ENCODE results near the gene CLASP1.
"Not testable (repeated sequence)": the region's sequence is repeated elsewhere in the genome, so short reads cannot be mapped to it uniquely, and the experiment has no call there.

Gene CLASP1

DNA sequence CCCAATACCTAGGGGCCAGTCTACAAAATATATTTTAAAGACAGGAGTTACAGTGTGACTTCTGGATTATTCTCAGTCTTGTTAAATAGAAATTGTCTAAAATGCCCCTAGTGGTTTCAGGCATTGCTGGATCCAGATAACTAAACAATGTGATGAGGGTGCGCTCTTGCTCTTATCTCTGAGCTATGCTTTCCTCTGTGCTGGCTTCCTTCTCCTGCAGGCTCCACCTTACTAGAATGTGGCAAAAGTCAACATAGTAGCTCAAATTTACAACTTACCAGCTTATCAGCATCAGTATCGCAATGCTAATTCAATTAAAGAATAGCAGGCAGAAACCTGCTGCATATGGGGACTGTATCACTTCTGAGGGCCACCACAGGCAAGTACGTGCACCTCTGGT is 179.9 kb downstream of the CLASP1 start:
- no peak for DNase-seq

DNA sequence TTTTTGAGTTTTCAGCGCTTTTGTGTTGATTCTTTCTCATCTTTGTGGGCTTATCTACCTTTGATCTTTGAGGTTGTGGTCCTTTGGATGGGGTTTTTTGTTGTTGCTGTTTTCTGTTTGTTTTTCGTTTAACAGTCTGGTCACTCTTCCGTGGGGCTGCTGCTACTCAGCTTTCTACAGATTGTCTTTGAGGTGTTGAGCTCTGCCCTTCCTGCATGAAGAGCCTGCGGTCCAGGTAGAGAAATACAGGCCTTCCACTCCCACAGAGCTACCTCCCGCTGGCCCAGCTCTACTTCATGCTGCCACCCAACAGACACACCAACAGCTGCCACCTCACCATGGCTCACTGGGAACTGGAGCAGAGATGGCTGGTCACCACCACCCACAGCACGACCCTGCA is 180.3 kb downstream of the CLASP1 start:
- no peak for DNase-seq

DNA sequence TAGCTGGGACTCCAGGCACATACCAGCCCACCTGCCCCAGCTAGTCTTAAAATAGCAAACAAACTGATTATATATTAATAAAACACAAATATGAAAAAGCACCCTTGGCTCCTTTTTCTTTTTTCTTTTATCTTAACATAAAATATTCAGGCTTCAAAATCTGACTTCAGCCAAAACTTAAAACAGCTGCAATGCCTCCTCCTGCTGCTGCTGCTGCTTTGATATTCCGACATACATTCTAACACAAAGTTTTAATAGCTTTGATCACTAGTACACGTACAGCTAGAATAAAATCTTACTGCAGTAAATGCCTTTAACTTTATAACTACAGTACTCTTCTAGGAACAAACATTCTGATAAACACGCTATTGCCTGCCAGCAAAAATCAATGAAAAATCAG is 190.0 kb downstream of the CLASP1 start:
- no peak for DNase-seq

DNA sequence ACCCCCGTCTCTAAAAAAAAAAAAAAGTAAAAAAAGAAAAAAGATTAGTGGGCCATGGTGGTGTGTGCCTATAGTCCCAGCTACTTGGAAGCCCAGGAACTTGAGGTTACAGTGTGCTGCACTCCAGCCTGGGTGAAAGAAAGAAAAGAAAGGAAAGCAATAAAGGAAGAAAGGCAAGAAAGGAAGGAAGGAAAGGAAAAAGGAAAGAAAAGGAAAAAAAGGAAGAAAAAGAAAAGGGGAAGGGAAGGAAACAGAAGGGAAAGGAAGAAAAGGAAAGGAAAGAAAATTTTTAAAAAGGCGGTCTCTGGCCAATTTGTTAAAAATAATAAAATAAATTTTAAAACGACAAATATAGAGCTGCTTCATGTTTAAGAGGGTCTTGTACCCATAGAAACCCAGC is 192.9 kb downstream of the CLASP1 start:
- DNase-seq, result no peak

DNA sequence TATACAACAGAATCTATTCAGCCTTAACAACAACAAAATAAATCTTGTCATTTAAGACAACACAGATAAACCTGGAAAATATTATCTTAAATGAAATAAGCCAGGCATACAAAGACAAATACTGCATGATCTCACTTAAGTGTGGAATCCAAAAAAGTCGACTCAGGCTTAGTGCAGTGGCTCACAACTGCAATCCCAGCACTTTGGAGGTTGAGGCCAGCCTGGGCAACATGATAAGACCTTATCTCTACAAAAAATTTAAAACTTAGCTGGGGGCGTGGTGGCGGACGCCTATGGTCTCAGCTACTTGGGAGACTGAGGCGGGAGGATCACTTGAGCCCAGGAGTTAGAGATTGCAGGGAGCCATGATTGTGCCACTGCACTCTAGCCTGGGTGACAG is 193.8 kb downstream of the CLASP1 start:
- DNase-seq, result no peak

DNA sequence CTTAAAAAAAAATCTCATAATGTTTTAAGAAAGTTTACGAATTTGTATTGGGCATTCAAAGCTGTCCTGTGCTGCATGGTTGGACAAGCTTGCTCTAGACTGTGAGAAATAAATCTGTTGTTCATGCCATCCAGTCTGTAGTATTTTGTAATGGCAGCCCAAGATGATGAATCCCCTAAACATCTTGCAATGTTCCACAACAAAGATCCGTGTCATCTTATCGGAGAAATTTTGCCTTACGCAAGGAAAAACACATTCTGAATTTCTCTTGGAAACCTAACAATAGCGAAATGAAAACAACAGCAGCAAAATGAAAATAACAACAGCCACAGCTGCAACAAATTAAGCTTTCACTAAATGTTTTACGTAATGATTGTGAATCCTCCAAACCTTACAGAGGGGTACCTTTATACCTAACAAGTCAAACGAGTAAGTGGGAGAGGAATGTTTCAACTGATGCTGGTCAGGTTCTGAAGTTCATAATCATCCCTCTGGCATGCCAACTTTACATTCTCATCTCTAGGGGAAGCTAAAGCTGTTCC is 194.6 kb downstream of the CLASP1 start:
- no peak for DNase-seq

DNA sequence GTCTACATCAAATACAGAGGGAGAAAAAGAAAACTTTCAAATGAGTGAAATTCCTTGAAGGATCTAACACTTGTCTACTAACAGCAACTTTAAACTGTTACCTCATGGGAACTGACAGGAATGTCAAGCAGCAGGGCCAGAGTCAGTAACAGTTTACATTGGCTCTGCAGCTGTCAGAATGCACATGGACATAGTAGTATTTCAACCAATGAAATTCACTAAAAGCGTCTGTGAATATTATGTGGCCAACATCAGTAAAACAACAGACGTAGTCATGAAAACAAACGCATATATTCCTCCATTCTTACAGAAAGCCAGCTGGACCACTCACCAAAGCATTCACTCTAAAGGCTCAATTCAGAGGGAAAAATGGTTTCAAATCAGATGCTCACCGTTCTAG is 197.9 kb downstream of the CLASP1 start:
- no peak for DNase-seq

DNA sequence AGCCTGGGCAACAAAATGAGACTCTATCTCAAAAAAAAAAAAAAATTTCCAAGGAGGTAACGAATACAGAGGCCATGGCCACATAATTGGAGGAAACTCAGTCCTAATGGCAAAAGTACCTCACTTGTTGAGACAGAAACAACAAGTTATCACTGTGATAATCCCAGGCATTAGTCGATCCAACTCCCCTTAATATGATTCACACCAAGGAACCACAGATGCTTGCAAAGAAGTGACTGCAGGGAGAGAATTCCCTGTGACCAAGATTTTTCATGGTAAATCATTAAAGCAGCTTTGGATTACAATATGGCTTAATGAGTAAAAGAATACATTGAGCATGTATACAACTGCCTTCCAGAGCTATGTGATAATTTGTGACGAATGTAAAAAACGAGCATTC is 199.0 kb downstream of the CLASP1 start:
- no peak for DNase-seq

DNA sequence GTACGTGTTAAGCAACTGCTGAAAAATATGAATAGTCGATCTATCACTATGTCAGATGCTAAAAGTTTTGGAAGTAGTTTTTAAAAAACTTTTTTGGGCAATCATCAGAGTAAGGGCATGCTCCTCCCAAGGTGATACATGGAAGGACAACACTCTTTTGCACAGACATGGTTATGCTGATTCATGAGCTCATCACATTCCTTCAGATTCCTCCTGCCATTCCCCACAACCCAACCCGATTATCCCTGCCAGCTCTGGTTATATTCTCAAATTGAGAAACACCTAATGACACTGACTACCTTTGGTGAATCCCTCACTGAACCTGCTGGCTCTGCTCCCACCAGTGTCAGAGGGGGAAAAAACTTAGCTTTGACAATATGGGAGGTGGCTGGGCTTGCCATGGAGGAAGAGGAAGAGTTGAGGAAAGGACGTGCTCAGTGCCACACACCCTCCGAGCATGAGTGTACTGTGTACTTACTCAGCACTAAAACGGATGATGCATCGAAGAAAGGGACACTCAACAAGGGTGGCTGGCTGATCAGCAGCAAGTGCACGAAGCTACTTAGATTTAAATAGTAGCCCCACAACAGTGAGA is 202.5 kb downstream of the CLASP1 start:
- DNase-seq, result no peak

DNA sequence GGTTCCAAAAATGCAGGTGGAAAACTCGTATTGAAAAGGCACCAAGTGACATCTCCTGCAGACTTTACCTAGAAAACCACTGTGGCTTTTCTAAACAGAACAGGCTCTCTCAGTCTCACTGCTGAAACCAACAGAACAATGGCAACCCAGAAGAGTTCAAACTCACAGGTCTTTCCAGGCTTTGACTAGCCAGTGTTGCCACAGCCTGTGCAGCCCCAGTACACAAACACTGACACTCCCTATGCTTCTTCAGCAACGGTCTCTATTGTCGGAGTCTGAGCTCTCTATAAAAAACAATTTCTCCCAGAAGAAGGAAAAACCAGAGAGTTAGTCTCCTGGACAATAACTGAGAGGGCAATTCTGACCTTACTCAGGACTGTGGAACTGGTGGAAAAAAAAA is 206.4 kb downstream of the CLASP1 start:
- DNase-seq, result no peak

DNA sequence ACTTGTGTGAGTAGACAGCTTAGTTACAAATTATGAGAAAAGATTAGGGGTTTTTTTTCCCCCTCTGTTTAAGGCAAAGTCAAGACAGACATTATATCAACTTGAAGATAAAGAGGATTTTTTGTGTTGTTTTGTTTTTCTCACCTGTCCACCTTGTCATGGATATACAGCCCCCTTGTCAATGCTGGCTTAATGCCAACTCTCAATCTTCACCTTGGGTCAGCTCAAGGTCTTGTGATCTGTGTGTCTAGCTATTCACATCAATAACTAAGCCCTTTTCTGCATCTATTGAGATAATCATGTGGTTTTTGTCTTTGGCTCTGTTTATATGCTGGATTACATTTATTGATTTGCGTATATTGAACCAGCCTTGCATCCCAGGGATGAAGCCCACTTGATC is 211.0 kb downstream of the CLASP1 start:
- DNase-seq, result not testable (repeated sequence)

DNA sequence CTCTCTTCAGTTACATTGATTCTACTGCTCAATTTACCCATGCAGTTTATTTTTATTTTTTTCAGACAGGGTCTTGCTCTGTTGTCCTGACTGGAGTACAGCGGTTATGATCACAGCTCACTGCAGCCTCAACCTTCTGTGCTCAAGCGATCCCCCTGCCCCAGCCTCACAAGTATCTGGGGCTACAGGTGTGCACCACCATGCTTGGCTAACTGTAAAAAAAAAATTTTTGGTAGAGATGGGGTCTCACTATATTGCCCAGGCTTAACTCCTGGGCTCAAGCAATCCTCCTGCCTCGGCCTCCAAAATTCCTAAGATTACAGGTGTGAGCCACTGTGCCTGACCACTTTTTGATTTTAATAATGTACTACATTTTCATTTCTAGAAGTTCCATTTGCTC is 212.3 kb downstream of the CLASP1 start:
- no peak for DNase-seq

DNA sequence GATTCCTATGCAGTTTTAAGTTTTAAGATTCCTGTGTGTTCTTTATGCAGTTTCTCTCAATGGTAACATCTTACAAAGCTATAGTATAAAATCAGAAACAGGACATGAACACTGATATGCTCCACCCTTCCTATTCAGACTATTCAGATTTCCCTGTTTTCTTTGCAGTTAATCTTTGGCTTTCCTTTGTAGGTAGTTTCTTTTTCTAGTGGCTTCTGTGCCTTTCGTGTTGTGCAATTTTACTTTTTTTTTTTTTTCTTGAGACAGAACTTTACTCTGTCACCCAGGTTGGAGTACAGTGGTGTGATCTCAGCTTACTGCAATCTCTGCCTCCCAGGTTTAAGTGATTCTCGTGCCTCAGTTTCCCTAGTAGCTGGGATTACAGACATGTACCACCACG is 213.5 kb downstream of the CLASP1 start:
- no peak for DNase-seq

DNA sequence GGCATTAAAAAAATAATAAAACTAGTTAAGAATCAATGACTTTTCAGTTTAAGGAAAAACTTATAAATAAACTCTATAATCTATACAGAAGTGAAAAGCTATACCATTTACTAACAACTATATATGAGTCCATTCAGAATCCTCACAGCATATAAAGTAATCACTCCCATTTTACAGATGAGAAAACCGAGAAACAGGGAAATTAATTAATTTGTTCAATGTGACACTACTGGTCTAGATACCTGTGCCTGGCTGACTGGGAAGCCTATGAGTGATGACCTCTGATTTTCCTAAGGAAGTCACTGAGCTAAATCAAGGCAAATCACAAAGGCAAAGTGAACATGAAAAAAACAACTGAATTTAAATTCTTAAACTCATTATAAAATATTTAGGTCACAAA is 218.0 kb downstream of the CLASP1 start:
- no peak for DNase-seq

DNA sequence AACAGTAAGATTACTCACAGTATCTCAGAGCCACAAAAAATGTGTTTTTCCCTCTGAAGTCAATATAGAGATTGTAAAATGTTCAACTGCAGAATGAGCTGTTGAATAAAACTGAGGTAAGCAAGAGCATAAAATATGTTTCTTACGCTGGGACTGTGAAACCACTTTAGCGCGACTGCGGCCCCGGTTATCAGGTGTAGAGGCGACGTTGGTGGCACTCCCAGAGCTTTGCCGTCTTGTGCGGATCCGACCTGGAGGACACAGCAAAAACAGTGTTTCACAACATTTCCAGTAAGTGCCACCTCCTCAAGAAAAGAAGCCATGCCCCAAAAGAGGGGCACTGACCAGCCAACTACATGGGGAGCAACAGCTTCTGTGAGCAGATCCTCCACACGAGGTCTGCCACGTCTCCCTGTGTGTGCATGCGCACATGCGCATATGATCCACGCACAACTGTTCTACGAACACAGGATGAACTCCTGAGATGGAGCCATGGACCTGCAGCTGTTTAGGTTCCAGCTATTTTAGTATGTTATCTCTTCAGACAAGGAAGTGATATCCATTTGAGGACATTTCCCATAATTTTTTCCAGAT is 219.2 kb downstream of the CLASP1 start:
- DNase-seq, result no peak

DNA sequence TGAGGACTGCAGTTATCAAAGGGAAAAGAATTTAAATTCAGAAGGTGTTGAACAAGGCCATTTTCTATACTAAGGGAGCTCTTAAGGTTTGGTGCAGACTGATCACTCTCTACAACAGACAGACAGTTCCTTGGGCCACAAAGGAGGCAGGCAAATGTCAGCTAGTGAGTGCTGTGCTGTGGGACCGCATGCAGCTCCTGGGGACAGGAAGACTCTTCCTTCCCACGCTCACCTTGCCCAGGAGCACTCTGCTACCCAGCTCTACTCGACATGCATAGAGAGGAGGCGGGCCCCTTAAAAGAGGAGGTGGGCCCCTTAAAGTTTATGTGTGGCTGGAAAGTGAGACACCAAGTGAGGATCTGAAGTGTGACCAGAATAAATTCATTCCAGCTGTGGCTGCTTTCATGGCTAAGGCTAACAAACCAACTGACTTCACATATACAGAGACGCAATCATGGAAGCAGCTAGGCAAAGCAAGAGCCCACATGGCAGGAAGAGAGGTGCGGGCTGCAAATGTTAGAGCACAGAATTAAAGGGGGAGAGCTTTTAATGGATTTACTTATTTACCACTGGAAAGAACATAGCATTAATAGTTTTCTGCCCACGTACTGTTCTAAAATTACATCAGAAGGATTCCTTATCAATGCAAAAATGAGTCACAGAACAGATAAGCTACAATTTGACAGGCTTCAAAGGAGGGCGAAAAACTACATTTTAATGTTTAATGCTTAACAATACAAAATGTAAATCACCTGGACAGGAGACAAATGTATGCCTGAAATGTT is 220.0 kb downstream of the CLASP1 start:
- no peak for DNase-seq

DNA sequence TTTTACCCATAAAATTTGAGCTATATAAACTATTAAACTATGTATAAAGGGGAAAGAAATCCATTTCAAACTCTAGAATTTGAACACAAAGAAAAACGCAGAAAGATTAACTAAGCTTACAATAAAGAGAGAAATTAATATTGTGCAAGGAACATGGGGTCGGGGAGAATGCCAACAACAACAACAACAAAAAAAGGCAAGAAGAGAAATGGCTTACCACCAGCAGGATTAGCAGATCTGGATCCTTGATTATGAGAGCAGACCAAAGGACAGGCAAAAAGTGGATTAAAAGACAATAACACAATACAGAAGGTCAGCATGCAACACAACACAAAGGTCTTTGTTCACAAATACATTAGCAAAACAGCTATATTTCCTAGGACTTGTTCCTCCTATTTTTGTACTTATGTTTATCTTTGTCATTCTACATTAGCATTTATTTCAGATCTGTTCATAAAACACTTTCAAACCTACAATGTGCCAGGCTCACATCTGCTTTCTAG is 222.0 kb downstream of the CLASP1 start:
- DNase-seq, result no peak

DNA sequence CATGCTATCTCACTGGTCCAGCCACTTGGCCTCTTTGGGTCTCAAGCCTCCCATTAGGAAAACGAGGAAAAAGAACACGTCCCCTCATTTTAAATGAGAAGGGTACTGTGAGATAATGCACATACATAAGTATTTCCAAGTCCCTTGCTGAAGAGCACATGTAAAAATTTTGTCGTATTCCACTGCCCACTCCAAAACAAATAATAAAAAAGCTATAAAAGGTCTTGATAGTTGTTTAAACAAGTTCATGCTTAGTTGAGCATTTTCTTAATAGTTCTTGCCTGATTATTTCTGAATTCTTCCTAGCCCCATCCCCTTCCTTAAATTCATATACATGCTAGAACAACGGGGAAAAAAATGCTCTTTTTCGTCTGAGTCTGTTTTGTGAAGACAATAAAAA is 228.8 kb downstream of the CLASP1 start:
- DNase-seq, result no peak

DNA sequence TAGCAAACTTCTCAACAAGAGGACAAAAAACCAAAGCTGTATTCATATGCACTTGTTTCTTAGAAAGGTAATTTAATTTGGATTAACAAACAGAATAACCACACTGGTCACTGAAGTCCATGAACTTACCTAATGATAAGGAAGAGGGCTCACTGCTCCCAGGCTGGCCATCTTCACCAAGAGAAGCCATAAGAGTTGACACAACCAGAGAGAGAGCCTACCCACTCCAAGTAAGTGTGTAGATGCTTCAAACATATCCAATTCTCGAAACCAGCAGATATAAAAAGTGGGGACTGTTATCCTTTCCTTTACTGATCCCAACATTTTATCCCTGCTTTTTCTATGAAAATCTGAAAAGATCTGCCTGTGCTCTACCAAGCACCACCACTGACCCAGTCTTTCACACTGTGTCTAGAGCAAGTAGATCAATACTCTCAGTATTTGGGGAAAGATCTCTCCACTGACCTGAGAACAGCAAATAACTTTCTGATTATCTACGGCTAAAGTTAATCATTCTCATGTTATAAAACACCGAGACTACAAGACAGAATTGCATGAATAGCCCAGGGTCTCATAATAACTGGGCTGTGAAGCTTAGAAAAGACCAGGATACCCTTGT is 230.1 kb downstream of the CLASP1 start:
- DNase-seq, result no peak

DNA sequence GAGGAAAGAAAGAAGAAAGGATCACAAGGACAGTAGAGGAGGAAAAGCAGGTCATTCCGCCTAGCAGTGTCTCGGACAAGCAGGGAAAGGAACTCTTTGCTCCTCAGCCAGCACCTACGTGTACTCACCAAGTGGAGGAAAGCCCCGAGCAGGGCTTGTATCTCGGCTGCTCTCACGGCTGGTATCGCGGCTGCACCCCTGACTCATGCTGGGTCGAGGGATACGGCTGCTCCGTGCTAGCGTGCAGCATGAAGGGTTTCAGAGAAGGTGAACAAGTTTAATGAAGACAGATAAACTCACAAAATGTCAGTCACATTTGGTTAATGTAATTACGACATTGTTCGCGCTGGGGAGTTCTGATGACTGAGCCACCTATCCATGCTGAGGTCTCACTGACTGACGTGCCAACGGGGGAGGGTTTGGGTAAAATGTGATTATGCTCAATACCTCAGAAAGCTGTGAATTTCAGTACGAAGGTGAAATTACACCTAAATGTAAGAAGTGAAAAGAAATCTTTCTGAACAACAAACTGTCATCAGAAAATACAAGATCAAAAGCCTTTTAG is 230.7 kb downstream of the CLASP1 start:
- no peak for DNase-seq

DNA sequence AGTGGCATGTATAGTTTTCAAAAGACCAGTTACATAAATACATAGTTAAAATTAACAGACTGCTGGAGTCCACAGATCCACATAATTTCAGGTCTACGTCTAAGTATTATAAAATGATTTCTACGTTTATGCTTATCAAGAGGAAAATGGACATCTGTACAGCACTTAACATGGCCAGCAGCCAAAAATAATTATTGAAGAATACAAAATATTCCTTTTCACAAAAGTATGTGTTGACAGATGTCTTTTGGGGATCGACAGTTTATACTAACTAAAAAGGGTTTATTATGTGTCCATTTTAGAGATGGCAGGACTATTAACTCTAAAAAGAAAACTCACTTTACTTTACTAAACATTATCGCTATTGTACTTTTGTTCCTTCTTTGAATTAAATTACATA is 231.4 kb downstream of the CLASP1 start:
- DNase-seq, result peak in 1 of 2 experiments; percentile 16

DNA sequence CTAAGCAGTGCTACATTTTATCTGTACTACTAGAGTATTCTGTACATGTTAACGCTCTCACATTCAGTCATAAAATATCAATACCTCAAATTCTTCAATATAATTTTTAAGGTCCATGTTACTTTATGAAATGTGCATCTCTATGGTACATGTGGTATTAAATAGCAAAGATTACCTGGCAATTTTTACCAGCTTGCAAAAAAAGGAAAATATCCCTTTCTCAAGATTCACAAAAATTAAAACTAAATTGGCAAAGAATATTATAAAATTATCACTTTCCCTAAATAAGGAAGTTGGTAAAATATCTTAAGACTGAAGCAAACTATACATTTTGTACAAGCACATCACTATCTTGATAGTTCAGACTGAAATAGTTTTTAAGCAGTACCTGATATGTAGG is 233.5 kb downstream of the CLASP1 start:
- DNase-seq, result no peak

DNA sequence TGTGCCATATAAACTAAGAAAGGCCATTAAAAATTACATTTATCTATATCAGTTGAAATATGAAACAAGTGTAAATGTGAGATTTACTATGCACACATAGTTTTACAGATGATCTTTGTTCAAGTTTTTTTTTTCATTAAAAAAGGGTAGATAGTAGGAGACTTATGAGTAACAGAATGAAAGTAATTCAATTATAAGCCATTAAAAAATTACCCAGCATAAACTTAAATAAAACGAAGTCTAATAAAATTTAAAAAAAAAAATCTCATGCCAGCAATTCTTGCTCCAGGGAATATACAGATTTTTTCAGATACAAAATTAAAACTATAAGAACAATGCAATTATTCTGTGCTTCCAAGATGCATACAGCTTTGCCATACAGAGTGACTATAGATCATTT is 236.9 kb downstream of the CLASP1 start:
- DNase-seq, result no peak

All from NCI-H2081 (cell line).